Activated naive CD4-positive, alpha-beta T cell treated with anti-CD3 and anti-CD28 coated beads, Interleukin-2, amount 10 ng/mL, durations not matched to agents 7 days and 5 days (primary cell): ENCODE data around the gene NSL1.
"Not testable (repeated sequence)": the region's sequence is repeated elsewhere in the genome, so short reads cannot be mapped to it uniquely, and the experiment has no call there.

Experiments used
- CTCF ChIA-PET: fragments of 350-600 bp; sonication (Branson Sonifier 250); formaldehyde crosslinking; loops from one replicate; lab custom pipeline; 2021; ENCODE audit warnings: antibody characterized with exemption; lab: Charles Lee
- DNase-seq: peaks from one replicate; pipeline ENCODE4 v3.0.0-alpha.2; 2020
- H3K27ac Mint-ChIP-seq: one replicate; pipeline ENCODE4 v1.8.0; 2021; ENCODE audit warnings: mild to moderate bottlenecking, moderate library complexity, mixed read lengths
- H3K27me3 Mint-ChIP-seq: one replicate; pipeline ENCODE4 v1.8.0; 2021; ENCODE audit warnings: mild to moderate bottlenecking, mixed read lengths
- H3K36me3 Mint-ChIP-seq: one replicate; pipeline ENCODE4 v1.8.0; 2021; ENCODE audit warnings: mixed read lengths
- H3K4me1 Mint-ChIP-seq: one replicate; pipeline ENCODE4 v1.8.0; 2021; ENCODE audit warnings: mixed read lengths
- H3K4me3 Mint-ChIP-seq: one replicate; pipeline ENCODE4 v1.8.0; 2021; ENCODE audit warnings: mild to moderate bottlenecking, moderate library complexity, mixed read lengths
- H3K9me3 Mint-ChIP-seq: one replicate; pipeline ENCODE4 v1.8.0; 2021; ENCODE audit warnings: mixed read lengths

NSL1 gene

DNA sequence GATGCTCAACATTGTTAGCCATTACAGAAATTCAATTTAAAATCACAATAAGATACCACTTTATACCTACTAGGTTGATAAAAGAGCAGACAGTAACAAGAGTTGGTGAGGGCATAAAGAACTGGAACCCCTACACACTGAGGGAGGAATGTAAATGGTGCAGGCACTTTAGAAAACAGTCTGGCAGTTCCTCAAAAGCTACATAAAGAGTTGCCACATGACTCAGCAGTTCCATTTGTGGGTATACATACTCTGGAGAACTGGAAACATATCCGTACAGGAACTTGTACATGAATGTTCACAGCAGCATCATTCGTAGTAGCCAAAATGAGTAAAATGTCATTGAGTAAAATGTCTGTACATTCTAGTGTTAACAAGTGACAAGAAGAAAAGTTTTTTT lies 17.0 kb downstream of the NSL1 start:
- H3K27ac Mint-ChIP-seq, result no peak overlapping the region
- CTCF ChIA-PET, result no interaction called here

GRCh38 chr1:212773011-212773410 lies 18.6 kb downstream of the NSL1 start:
- Mint-ChIP-seq H3K27ac (no peak overlapping the region), H3K4me1 (peaks cover 24% of the 10 kb centered on the region), H3K27me3 (no peaks in the 10 kb centered on the region), H3K9me3 (peaks cover 25% of the 10 kb centered on the region), H3K4me3 (no peak overlapping the region), H3K36me3 (peaks cover 54% of the 10 kb centered on the region)
- no peak for DNase-seq
- CTCF ChIA-PET, result interaction anchor here (0.7 to 0.8 kb wide), 2 partner anchors 72 to 105 kb away, joined by 3 read pairs; no protein-coding TSS in a partner anchor

More for the DNA sequence above, 17.0 kb downstream of the NSL1 start:
- peaks cover 13% of the 10 kb centered on the region for H3K9me3 Mint-ChIP-seq
- no peaks in the 10 kb centered on the region for H3K27me3 Mint-ChIP-seq
- peaks cover 10% of the 10 kb centered on the region for H3K4me1 Mint-ChIP-seq
- no peak overlapping the region for H3K4me3 Mint-ChIP-seq
- peaks cover 44% of the 10 kb centered on the region for H3K36me3 Mint-ChIP-seq
- no peak for DNase-seq

GRCh38 chr1:212771341-212771740 lies 20.2 kb downstream of the NSL1 start:
- H3K36me3 Mint-ChIP-seq, result peaks cover 66% of the 10 kb centered on the region
- no peak overlapping the region for H3K4me3 Mint-ChIP-seq
- peaks cover 37% of the 10 kb centered on the region for H3K9me3 Mint-ChIP-seq
- peaks cover 35% of the 10 kb centered on the region for H3K4me1 Mint-ChIP-seq
- H3K27me3 Mint-ChIP-seq, result no peaks in the 10 kb centered on the region
- no peak overlapping the region for H3K27ac Mint-ChIP-seq
- no peak for DNase-seq
- CTCF ChIA-PET, result interaction anchor here (0.6 to 2.9 kb wide), 4 partner anchors 11 to 175 kb away, joined by 3 to 9 read pairs (median 4); partner anchors contain the start of gene BATF3

GRCh38 chr1:212769459-212770167 lies 22.0 kb downstream of the NSL1 start:
- no peak for DNase-seq
- H3K9me3 Mint-ChIP-seq, result peaks cover 39% of the 10 kb centered on the region
- peaks cover 74% of the 10 kb centered on the region for H3K36me3 Mint-ChIP-seq
- H3K27ac Mint-ChIP-seq, result peak overlapping the region; percentile 81
- H3K4me3 Mint-ChIP-seq, result no peak overlapping the region
- CTCF ChIA-PET, result interaction anchor here (0.6 to 2.9 kb wide), 9 partner anchors 9 to 1418 kb away, joined by 3 to 9 read pairs (median 4); no protein-coding TSS in a partner anchor
- no peaks in the 10 kb centered on the region for H3K27me3 Mint-ChIP-seq
- peaks cover 40% of the 10 kb centered on the region for H3K4me1 Mint-ChIP-seq

DNA sequence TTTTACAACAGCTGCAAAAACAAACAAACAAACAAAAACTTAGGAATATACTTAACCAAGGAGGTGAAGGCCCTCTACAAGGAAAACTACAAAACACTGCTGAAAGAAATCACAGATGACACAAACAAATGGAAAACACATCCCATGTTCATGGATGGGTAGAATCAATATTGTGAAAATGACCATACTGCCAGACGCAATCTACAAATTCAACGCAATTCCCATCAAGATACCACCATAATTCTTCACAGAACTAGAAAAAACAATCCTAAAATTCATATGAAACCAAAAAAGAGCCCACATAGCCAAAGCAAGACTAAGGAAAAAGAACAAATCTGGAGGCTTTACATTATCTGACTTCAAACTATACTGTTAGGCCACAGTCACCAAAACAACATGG lies 24.8 kb downstream of the NSL1 start:
- H3K4me3 Mint-ChIP-seq, CTCF ChIA-PET, H3K27me3 Mint-ChIP-seq, H3K27ac Mint-ChIP-seq, DNase-seq: not testable (repeated sequence)
- Mint-ChIP-seq H3K4me1 (peaks cover 43% of the 10 kb centered on the region), H3K36me3 (peaks cover 65% of the 10 kb centered on the region), H3K9me3 (peaks cover 38% of the 10 kb centered on the region)

GRCh38 chr1:212764718-212765281 lies 26.8 kb downstream of the NSL1 start:
- DNase-seq, H3K27me3 Mint-ChIP-seq, H3K27ac Mint-ChIP-seq, H3K4me3 Mint-ChIP-seq: not testable (repeated sequence)
- Mint-ChIP-seq H3K36me3 (peaks cover 53% of the 10 kb centered on the region), H3K4me1 (peaks cover 35% of the 10 kb centered on the region), H3K9me3 (peaks cover 28% of the 10 kb centered on the region)
- CTCF ChIA-PET, result interaction anchor here (0.9 kb wide), 1 partner anchor 15 kb away, joined by 3 read pairs; no protein-coding TSS in a partner anchor

DNA sequence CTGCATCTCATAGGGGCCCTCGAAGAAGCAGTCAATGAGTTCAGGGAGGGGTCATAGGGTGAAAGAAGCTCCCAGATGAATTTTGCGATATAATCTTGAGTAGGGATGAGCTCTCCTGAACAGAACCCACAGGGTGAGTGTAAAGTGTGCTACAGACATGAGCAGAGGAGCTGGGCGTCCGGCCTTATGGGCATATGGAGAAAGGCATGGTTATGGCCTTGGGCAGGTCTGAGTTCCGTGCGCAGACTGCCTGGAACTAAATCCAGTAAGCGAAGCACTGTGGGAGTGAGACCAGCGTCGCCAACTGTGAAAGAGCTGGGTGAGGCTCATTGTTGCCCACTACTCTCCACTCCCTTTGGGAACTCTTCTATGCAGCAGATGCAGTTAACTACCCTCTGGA lies 28.7 kb downstream of the NSL1 start:
- peaks cover 19% of the 10 kb centered on the region for H3K4me1 Mint-ChIP-seq
- no peak overlapping the region for H3K27ac Mint-ChIP-seq
- CTCF ChIA-PET, result interaction anchor here (0.7 to 1.7 kb wide), 3 partner anchors 13 to 98 kb away, joined by 3 to 7 read pairs (median 3); no protein-coding TSS in a partner anchor
- peaks cover 14% of the 10 kb centered on the region for H3K9me3 Mint-ChIP-seq
- no peak overlapping the region for H3K4me3 Mint-ChIP-seq
- peaks cover 38% of the 10 kb centered on the region for H3K36me3 Mint-ChIP-seq
- H3K27me3 Mint-ChIP-seq, result no peaks in the 10 kb centered on the region
- no peak for DNase-seq

GRCh38 chr1:212762234-212762633 lies 29.3 kb downstream of the NSL1 start:
- DNase-seq, result no peak
- H3K9me3 Mint-ChIP-seq, result peaks cover 9% of the 10 kb centered on the region
- no peaks in the 10 kb centered on the region for H3K27me3 Mint-ChIP-seq
- peaks cover 13% of the 10 kb centered on the region for H3K4me1 Mint-ChIP-seq
- no peak overlapping the region for H3K4me3 Mint-ChIP-seq
- CTCF ChIA-PET, result interaction anchor here (1.0 to 1.9 kb wide), 7 partner anchors 9 to 285 kb away, joined by 3 to 13 read pairs (median 4); no protein-coding TSS in a partner anchor
- H3K27ac Mint-ChIP-seq, result no peak overlapping the region
- H3K36me3 Mint-ChIP-seq, result peaks cover 34% of the 10 kb centered on the region

DNA sequence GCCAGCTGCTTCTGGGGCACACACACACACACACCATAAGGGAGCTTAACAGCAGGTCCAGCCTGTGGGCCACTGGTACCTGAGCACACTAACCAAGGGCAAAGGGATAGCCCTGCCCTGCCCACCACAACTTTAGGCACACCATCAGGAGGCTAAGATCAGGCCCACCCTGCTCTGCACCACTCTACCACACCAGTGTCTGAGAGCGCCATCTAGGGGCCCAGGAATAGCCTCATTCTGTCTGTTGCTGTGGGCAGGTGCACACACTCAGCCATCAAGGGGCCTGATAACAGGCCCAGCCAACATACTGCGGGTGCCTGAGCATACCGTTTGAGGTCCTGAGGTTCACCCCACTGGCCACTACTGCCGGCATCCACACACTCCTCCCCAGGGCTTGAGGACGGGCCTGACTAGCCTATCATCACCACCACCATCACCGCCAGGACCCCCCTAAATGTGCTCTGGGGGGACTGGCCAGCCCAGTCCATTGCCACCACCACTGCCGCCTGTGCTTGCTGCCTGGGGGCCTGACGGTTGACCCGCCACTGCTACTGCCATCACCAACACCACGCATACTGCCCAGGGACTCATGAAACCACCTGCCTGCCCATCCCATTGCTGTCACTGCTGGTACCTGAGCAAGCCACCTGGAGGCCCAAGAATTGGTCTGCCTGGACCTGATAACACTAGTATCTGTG lies 31.3 kb downstream of the NSL1 start:
- peaks cover 10% of the 10 kb centered on the region for H3K4me1 Mint-ChIP-seq
- CTCF ChIA-PET, result interaction anchor here (0.6 to 1.9 kb wide), 9 partner anchors 10 to 284 kb away, joined by 3 to 15 read pairs (median 4); no protein-coding TSS in a partner anchor
- no peak overlapping the region for H3K27ac Mint-ChIP-seq
- peaks cover 28% of the 10 kb centered on the region for H3K36me3 Mint-ChIP-seq
- no peaks in the 10 kb centered on the region for H3K27me3 Mint-ChIP-seq
- peak; percentile 68 for DNase-seq
- no peaks in the 10 kb centered on the region for H3K9me3 Mint-ChIP-seq
- no peak overlapping the region for H3K4me3 Mint-ChIP-seq

DNA sequence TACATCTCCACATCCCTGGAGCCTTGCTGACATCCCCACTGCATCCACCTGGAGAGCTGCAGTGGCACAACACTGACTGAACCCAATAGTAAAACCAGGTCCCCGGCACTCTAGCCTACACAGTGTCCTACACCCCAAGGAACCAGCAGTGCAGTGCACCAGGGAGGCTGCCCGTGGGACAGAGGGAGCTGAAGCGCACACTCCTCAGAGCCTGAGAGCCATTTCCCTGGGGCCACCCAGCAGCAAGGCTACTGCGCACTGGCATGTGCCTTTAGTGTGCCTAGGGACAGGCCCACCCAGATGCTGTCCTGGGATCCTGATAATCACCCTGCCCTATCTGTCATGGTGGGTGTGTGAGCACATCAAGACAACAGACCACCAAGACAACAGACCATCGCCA lies 31.9 kb downstream of the NSL1 start:
- no peak overlapping the region for H3K27ac Mint-ChIP-seq
- no peaks in the 10 kb centered on the region for H3K9me3 Mint-ChIP-seq
- peaks cover 25% of the 10 kb centered on the region for H3K36me3 Mint-ChIP-seq
- peaks cover 8% of the 10 kb centered on the region for H3K4me1 Mint-ChIP-seq
- CTCF ChIA-PET, result interaction anchor here (0.6 to 1.9 kb wide), 8 partner anchors 9 to 283 kb away, joined by 3 to 15 read pairs (median 4); no protein-coding TSS in a partner anchor
- no peak for DNase-seq
- H3K27me3 Mint-ChIP-seq, result no peaks in the 10 kb centered on the region
- H3K4me3 Mint-ChIP-seq, result no peak overlapping the region

DNA sequence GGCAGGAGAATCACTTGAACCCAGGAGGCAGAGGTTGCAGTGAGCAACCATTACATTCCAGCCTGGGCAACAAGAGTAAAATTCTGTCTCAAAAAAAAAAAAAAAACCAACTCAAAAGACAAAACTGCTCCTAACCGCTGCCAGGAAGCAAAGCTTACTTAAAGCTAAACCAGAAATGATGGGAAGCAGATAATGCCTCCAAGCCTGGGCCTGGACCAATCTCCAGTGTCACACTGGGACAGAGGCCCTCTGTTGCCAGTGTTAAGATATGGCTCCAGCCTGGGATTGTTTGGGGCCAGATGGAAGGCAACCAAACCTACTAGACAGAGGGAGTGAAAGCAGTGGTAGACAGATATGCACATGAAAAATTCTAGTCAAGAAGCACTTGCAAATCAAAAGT lies 36.9 kb downstream of the NSL1 start:
- H3K27ac Mint-ChIP-seq, result peak overlapping the region; percentile 76
- H3K9me3 Mint-ChIP-seq, result no peaks in the 10 kb centered on the region
- DNase-seq, result no peak
- CTCF ChIA-PET, result interaction anchor here (1.2 to 3.0 kb wide), 5 partner anchors 13 to 298 kb away, joined by 3 to 9 read pairs (median 5); partner anchors contain the start of gene BATF3
- H3K27me3 Mint-ChIP-seq, result no peaks in the 10 kb centered on the region
- H3K4me1 Mint-ChIP-seq, result peaks cover 42% of the 10 kb centered on the region
- peak overlapping the region; percentile 25 for H3K4me3 Mint-ChIP-seq
- H3K36me3 Mint-ChIP-seq, result peaks cover 10% of the 10 kb centered on the region

- H3K27me3 Mint-ChIP-seq, result no peaks in the 10 kb centered on the region
- DNase-seq, result peak; percentile 29
- H3K36me3 Mint-ChIP-seq, result peaks cover 10% of the 10 kb centered on the region
- CTCF ChIA-PET, result interaction anchor here (0.9 to 3.0 kb wide), 7 partner anchors 13 to 298 kb away, joined by 3 to 9 read pairs (median 4); partner anchors contain the start of gene BATF3
- no peaks in the 10 kb centered on the region for H3K9me3 Mint-ChIP-seq
- H3K27ac Mint-ChIP-seq, result peak overlapping the region; percentile 76
- no peak overlapping the region for H3K4me3 Mint-ChIP-seq
- H3K4me1 Mint-ChIP-seq, result peaks cover 44% of the 10 kb centered on the region
These were observed 37.4 kb downstream of the NSL1 start for GRCh38 chr1:212754193-212754592.

GRCh38 chr1:212753749-212754148 lies 37.8 kb downstream of the NSL1 start:
- Mint-ChIP-seq H3K4me3 (no peak overlapping the region), H3K9me3 (no peaks in the 10 kb centered on the region), H3K36me3 (peaks cover 10% of the 10 kb centered on the region), H3K4me1 (peaks cover 44% of the 10 kb centered on the region), H3K27ac (no peak overlapping the region), H3K27me3 (no peaks in the 10 kb centered on the region)
- CTCF ChIA-PET, result interaction anchor here (0.9 to 3.0 kb wide), 7 partner anchors 8 to 297 kb away, joined by 3 to 9 read pairs (median 4); partner anchors contain the start of gene BATF3
- no peak for DNase-seq
